Osteocyte (in vitro differentiated cells): ENCODE data around the gene SIPA1L3. TPM values are rescaled to one million over a fixed set of nuclear protein-coding genes. Genes with fewer than 3 reads are reported as not detected.

Source experiments
- DNase-seq: peaks from one replicate; pipeline ENCODE4 v3.0.0; 2021; ENCODE audit warnings: mixed read lengths; ENCODE audit not compliant: unreplicated experiment; ENCODE audit errors: extremely low spot score
- H3K27ac Mint-ChIP-seq: one replicate; pipeline ENCODE4 v1.8.0; 2021; ENCODE audit warnings: mild to moderate bottlenecking, mixed read lengths; ENCODE audit not compliant: unreplicated experiment
- H3K27me3 Mint-ChIP-seq: one replicate; pipeline ENCODE4 v1.8.0; 2021; ENCODE audit warnings: mixed read lengths; ENCODE audit not compliant: unreplicated experiment
- H3K36me3 Mint-ChIP-seq: one replicate; pipeline ENCODE4 v1.8.0; 2021; ENCODE audit warnings: mixed read lengths; ENCODE audit not compliant: unreplicated experiment
- H3K4me1 Mint-ChIP-seq: one replicate; pipeline ENCODE4 v1.8.0; 2021; ENCODE audit warnings: mixed read lengths; ENCODE audit not compliant: unreplicated experiment
- H3K4me3 Mint-ChIP-seq: one replicate; pipeline ENCODE4 v1.8.0; 2021; ENCODE audit warnings: mild to moderate bottlenecking, moderate library complexity, mixed read lengths; ENCODE audit not compliant: unreplicated experiment
- H3K9me3 Mint-ChIP-seq: one replicate; pipeline ENCODE4 v1.8.0; 2021; ENCODE audit warnings: mixed read lengths; ENCODE audit not compliant: unreplicated experiment
- CTCF ChIP-seq: fragments of 200-600 bp; sonication (generic); IDR thresholded peaks from 2 replicates; pipeline ENCODE4 v1.5.0; 2021; ENCODE audit warnings: antibody characterized with exemption, mild to moderate bottlenecking, moderate library complexity
- total RNA-seq: library from RNA; stranded (reverse); gene quantifications from 2 replicates; pipeline ENCODE4 v1.2.1, GENCODE V29; 2021

SIPA1L3 gene
- total RNA-seq, 1 donor from 2014 or later = 27.1 TPM

- H3K27me3 Mint-ChIP-seq = no peaks in the 10 kb centered on the region
- peaks cover 3% of the 10 kb centered on the region for H3K36me3 Mint-ChIP-seq
- no peaks in the 10 kb centered on the region for H3K4me1 Mint-ChIP-seq
- H3K27ac Mint-ChIP-seq = no peak overlapping the region
- H3K9me3 Mint-ChIP-seq = peaks cover 10% of the 10 kb centered on the region
- DNase-seq = no peak
- no peak for TF ChIP-seq CTCF
- H3K4me3 Mint-ChIP-seq = no peak overlapping the region
These were observed 136.7 kb downstream of the SIPA1L3 start for GRCh38 chr19:38043649-38044144.

GRCh38 chr19:38044267-38045111 is 137.5 kb downstream of the SIPA1L3 start:
- Mint-ChIP-seq H3K9me3 (peaks cover 10% of the 10 kb centered on the region), H3K36me3 (peaks cover 3% of the 10 kb centered on the region), H3K27ac (no peak overlapping the region), H3K4me3 (no peak overlapping the region), H3K4me1 (no peaks in the 10 kb centered on the region), H3K27me3 (no peaks in the 10 kb centered on the region)
- no peak for TF ChIP-seq CTCF
- DNase-seq = no peak

GRCh38 chr19:38045554-38046253 is 138.7 kb downstream of the SIPA1L3 start:
- Mint-ChIP-seq H3K27me3 (no peaks in the 10 kb centered on the region), H3K36me3 (peaks cover 3% of the 10 kb centered on the region), H3K4me3 (no peak overlapping the region), H3K27ac (no peak overlapping the region), H3K4me1 (no peaks in the 10 kb centered on the region), H3K9me3 (peaks cover 10% of the 10 kb centered on the region)
- no peak for TF ChIP-seq CTCF
- no peak for DNase-seq

GRCh38 chr19:38046254-38047048 is 139.4 kb downstream of the SIPA1L3 start:
- Mint-ChIP-seq H3K9me3 (peaks cover 10% of the 10 kb centered on the region), H3K4me3 (no peak overlapping the region), H3K4me1 (no peaks in the 10 kb centered on the region), H3K27me3 (no peaks in the 10 kb centered on the region), H3K36me3 (peaks cover 3% of the 10 kb centered on the region), H3K27ac (no peak overlapping the region)
- DNase-seq = no peak
- TF ChIP-seq CTCF = no peak
